Anterior cingulate cortex (tissue), 58 donors: Measurements from ENCODE around the gene YY1.
"Not testable (repeated sequence)": the region's sequence is repeated elsewhere in the genome, so short reads cannot be mapped to it uniquely, and the experiment has no call there.

Experiments
- DNase-seq, 58 donors: peaks; one replicate each; lab custom pipeline; 2025; lab: John Stamatoyannopoulos, UW

Gene YY1

DNA sequence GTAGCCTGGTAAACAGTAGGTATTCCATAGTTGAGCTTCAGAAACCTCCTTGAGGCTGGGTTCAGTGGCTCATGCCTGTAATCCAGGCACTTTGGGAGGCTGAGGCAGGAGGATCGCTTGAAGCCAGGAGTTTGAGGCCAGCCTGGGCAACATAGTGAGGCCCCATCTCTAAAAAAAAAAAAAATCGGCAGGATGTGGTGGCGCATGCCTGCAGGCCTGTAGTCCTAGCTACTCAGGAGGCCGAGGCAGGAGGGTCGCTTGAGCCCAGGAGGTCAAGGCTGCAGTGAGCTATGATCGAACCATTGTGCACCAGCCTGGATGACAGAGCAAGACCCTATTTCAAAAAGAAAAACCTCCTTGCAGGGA, 69.5 kb downstream of the YY1 start:
- DNase-seq, result not testable (repeated sequence)

GRCh38 chr14:100309028-100309737, 70.2 kb downstream of the YY1 start:
- DNase-seq, result no peak

DNA sequence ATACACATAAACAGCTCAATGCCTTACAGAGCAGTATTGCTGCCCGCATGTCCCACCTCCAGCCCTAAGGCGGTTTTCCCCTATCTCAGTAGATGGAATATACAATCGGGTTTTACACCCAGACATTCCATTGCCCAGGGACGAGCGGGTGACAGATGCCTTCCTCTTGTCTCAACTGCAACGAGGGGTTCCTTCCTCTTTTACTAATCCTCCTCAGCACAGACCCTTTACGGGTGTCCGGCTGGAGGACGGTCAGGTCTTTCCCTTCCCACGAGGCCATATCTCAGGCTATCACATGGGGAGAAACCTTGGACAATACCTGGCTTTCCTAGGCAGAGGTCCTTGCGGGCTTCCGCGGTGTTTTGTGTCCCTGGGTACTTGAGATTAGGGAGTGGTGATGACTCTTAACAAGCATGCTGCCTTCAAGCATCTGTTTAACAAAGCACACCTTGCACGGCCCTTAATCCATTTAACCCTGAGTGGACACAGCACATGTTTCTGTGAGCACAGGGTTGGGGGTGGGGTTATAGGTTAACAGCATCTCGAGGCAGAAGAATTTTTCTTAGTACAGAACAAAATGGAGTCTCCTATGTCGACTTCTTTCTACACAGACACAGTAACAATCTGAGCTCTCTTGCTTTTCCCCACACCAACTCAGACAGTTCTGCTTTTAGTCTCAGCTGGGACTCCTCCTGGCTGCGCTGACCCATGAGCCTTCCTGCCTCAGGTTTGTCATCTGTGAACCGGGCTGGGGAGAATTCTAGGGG, 73.3 kb downstream of the YY1 start:
- DNase-seq, result not testable (repeated sequence)

DNA sequence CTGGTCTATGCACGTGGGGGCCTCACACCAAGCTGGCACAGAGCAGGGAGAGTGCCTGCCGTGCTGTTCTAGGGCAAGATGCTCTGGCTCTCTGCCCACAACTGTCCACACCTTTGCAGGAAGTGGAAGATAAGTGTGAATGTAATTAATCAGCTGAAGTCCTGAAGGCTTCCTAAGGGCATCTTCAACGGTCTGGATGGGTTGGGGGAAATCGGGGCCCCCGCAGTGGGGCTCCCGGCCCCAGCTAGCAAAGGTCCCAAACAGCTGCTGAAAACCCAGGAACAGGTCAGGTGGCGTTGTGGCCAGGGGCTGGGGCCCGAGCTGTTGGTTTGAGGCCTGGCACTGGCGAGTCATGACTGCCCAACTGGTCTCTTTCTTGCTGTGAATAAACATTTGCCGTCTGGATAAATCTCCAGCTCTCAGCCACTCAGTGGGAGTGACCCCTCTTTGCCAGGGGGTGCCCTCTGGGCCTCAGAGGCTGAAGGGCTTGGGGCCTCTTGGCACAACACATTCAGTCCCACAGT, 74.0 kb downstream of the YY1 start:
- DNase-seq, result no peak

DNA sequence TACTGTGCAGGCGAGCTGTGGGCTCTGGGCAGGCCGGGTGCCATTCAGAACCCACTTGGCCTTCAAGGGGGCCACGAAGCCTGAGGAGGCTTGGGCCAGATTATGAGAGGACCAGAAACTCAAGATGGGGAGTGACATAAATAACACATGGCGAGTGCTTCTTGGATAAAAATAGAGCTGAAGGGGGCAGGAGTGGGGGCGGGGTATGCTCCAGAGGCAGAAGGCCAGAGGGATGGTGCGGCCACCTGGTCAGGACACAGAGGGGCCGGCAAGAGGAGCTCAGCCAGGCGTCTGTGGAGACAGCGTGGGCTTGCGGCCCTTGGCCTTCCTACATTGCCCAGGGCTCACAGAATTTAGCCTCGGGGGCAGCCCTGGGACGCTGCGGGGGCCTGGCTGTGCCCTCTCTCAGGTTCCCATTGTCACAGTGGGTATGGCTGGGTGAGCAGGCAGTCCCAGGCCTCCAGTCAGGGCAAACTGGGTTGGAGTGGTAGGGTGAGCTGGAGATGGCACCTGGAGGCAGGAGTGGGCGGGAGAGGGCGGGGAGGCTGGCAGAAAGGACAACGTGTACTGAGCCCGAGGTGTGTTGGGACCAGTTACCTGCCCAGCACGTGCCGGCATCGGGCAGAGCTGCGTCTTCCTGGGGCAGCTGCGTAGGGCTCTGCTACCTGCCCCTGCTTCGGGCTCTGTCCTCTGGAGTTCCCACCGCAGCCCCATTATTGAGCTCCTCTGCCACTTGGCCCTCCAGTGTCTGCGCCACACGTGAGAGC, 74.7 kb downstream of the YY1 start:
- no peak for DNase-seq

- no peak for DNase-seq
Observed at GRCh38 chr14:100314724-100315123, 75.8 kb downstream of the YY1 start.

DNA sequence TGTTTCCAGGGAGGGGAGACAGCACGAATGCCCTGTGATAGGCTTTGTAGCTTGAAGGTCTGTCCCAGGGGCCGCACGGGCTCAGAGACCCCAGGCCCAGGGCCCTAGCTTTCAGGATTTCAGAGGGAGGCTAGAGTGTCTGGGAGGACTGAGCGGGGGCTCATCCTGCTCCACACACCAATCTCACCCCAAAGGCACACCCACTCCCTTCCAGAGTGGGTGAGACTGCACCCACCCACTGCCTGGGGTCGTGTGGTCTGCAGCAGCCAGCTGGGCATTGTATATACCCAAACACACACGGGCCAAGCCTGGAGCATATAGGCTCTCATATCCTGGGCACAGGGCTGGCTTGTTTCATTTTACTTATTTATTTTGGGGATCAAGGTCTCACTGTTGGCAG, 78.4 kb downstream of the YY1 start:
- no peak for DNase-seq

DNA sequence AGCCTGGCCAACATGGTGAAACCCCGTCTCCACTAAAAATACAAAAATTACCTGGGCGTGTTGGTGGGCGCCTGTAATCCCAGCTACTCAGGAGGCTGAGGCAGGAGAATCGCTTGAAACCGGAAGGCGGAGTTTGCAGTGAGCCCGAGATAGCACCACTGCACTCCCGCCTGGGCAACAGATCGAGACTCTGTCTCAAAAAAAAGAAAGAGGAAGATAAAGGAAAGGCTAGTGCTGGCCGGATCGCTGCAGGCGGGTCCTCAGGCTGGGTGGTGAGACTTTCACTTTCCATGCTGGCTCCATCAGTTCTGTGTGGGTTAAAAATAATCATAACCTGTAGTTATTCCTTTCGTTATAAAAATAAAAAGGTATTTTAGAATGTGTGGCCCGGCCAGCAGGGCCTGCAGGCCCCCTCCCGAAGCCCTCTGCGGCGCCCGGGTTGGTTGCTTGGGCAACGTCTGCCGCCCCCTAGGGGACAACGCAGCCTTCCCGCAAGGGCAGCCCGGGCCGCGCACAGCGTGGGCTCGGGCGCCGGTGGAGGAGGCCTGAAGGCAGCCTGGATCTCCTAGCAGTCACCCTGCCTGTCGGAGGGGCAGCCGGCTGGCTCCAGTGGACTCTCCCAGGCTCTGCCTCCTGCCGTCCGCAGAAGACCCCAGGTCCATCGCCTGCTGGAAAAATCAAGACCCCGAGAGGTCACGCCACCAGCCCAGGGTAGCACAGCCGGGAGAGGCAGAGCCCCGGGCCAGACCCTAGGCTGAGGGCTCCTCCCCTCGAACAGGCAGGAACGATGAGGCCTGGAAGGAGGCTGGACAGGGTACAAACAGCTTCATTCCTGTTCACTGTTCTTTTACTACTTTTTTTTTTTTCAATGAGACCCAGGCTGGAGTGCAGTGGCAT, 79.2 kb downstream of the YY1 start:
- DNase-seq, result peak in 26 of 58 donors; percentile 15 to 51 (median 31)

DNA sequence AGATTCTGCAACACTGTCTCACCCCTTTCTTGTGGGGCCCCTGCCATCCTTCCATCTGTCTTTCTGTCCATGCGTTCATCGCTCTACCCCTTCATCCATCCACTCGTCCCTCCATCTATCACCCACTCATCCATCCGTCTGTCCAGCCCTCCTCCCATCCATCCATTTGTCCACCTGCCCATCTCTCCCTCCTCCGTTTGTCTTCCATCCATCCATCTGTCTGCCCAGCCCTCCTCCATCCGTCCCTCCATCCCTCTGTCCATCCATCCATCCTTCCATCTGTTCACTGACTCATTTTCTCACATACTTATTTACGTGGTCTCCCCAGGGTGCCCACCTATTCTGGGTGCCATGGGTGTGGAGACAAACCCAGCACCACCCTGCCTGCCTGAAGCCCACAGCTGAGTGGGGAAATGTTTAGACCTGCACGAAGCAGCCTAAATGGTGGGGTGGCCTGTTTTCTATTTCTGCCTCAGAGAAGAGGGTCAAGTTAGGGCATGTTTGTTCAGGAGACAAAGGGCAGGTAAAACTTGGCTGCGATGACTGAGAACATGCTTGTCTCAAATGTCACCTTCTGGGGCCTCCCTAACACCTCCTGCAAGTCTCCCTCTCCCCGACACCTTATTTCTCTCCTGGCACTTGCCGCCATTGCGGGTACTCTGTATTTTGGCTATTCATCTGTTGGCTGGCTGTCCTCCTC, 81.4 kb downstream of the YY1 start:
- no peak for DNase-seq

DNA sequence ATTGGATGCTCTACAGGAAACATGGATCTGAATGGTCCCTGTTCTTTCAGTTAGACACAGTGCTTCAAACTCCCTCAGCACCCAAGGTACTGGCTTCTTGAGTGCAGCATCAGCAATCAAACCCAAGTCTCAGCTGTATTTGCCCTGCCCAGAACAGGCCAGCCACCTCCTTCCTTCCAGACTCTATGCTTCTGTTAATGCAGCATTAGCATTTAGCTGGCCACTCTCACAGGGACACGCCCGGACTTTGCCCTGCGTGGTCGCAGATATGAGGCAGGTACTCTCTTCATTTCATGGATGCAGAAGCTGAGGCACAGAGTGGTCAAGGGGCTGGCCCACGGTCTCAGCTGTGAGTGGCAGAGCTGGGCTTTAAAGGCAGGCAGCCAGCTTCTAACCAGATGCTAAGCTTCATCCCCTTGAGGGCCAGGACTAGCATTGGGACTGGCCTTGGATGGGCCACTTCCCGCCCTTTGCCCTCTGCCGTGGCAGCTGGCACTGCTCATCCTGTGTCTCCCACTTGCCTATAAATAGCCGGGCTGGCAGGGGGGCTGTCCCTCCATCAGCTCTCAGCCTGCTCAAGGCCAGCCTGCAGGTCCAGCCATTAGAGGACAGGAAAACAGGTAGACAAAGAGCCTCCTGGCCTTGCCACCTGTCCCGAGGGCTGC, 82.7 kb downstream of the YY1 start:
- DNase-seq, result no peak

GRCh38 chr14:100322138-100322957, 83.4 kb downstream of the YY1 start:
- DNase-seq, result no peak

GRCh38 chr14:100323121-100323941, 84.4 kb downstream of the YY1 start, which contains the start of gene SLC25A47:
Gene SLC25A47, plus strand, starts transcription at chr14:100323339. Its CDS starts 76 bp downstream, at chr14:100323415.
- DNase-seq, result no peak

DNA sequence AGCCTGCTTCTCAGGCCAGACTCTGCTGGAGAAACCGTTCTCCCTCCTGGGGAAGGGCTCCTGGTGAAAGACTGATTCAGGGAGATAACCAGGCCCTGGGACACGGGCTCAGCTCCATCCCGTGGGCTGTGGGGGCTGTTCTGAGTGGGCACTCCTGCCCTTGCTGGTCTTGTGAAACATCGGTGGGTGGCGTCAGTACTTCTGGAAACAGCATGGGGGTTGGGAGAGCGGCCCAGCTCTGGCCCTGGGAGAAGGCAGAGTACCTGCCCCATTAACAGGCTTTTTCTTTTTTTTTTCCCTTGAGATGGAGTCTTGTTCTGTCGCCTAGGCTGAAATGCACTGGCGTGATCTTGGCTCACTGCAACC, 85.0 kb downstream of the YY1 start:
- DNase-seq, result no peak

GRCh38 chr14:100325231-100325632, 86.3 kb downstream of the YY1 start:
- no peak for DNase-seq

DNA sequence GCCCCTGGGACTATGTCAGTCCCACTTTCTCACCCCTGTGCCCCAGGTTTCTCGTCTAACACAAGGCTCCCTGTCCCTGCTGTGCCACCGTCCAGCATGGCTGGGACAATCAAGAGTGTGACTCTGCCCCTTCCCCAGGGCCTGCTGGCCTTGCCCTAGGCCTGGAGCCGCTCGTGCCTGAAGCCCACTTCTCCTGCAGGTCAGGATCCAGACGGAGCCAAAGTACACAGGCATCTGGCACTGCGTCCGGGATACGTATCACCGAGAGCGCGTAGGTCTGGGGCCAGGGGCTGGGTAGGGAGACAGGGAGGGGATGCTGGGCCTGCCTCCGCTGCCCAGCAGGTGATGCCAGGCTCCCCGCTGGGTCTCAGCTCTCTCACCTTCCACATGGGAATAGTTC, 87.0 kb downstream of the YY1 start:
- DNase-seq, result no peak

GRCh38 chr14:100327128-100327527, 88.2 kb downstream of the YY1 start:
- DNase-seq, result no peak
